LHCN-M2 (cell line): ENCODE measurements around the gene SMARCB1. TPM values are rescaled to one million over a fixed set of nuclear protein-coding genes. Genes with fewer than 3 reads are reported as not detected.

Experiments
- DNase-seq: peaks from one replicate; pipeline ENCODE4 v3.0.0-alpha.2; 2012; ENCODE audit warnings: low read depth
- total RNA-seq: library from RNA; depleted of rRNA; stranded (reverse); fragments of >200 nt; gene quantifications from 2 replicates; pipeline ENCODE4 v1.2.3, GENCODE V29; 2014; rRNA removed

SMARCB1 gene
- total RNA-seq, 1 experiment from 2014 or later: 90.0 TPM

GRCh38 chr22:23878219-23878618, 91.5 kb downstream of the SMARCB1 start:
- DNase-seq: no peak

DNA sequence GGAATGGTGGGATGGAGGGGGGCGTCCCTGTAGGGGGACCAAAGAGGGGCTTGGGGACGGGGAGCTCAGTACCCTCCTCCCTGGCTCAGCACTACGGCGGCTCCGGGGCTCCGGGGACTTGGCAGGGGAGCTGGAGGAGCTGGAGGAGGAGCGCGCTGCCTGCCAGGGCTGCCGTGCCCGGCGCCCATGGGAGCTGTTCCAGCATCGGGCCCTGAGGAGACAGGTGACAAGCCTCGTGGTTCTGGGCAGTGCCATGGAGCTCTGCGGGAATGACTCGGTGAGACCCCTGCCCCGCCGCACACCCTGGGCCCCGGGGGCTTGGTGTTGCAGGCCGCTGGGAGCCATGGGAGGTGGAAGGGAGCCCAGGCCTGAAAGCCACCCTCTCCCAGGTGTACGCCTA, 95.6 kb downstream of the SMARCB1 start:
- no peak for DNase-seq

DNA sequence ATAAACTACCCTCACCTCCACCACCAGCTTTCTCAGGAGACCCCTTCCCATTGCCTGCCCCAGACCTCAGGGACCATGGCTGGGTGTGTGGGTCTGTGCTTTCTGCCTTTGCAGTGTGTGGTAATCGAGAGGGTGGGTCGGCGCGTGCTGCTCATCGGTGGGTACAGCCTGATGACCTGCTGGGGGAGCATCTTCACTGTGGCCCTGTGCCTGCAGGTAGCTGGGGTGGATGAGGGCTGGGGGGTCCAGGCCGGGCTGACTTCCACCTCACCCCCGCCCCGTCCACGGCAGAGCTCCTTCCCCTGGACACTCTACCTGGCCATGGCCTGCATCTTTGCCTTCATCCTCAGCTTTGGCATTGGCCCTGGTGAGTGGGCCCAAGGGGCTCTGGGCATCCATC, 96.9 kb downstream of the SMARCB1 start:
- DNase-seq: no peak

GRCh38 chr22:23884140-23884539, 97.4 kb downstream of the SMARCB1 start:
- DNase-seq: no peak

Other genes with a start within 250 kb of the SMARCB1 start
- gene IGLL1, start 206.7 kb upstream of the SMARCB1 start, total RNA-seq: not detected in 2 replicates
- not detected in 2 replicates for gene DRICH1, start 154.6 kb upstream of the SMARCB1 start, total RNA-seq
- not detected in 2 replicates for gene RGL4, start 96.0 kb upstream of the SMARCB1 start, total RNA-seq
- 2.2 TPM in 2 replicates for gene ZNF70, start 35.9 kb upstream of the SMARCB1 start, total RNA-seq
- gene VPREB3, start 32.5 kb upstream of the SMARCB1 start, total RNA-seq: not detected in 2 replicates
- 0.06 TPM in 1 of 2 replicates, not detected in the other for gene C22orf15, start 24.0 kb upstream of the SMARCB1 start, total RNA-seq
- gene CHCHD10, start 19.0 kb upstream of the SMARCB1 start, total RNA-seq: 0.19 and 0.46 TPM in 2 replicates
- 5.5 and 7.1 TPM in 2 replicates for gene MMP11, start 14.1 kb upstream of the SMARCB1 start, total RNA-seq
- gene DERL3, start 52.0 kb downstream of the SMARCB1 start, total RNA-seq: 0.23 TPM in 1 of 2 replicates, not detected in the other
- 6.5 and 8.6 TPM in 2 replicates for gene SLC2A11, start 70.9 kb downstream of the SMARCB1 start, total RNA-seq
- gene MIF, start 107.4 kb downstream of the SMARCB1 start, total RNA-seq: 512 and 577 TPM in 2 replicates
- gene GSTT2B, start 174.2 kb downstream of the SMARCB1 start, total RNA-seq: 1.5 and 3.0 TPM in 2 replicates
- 0.11 TPM in 1 of 2 replicates, not detected in the other for gene DDTL, start 179.9 kb downstream of the SMARCB1 start, total RNA-seq
- 98.8 and 134 TPM in 2 replicates for gene DDT, start 187.5 kb downstream of the SMARCB1 start, total RNA-seq
- gene GSTT2, start 193.2 kb downstream of the SMARCB1 start, total RNA-seq: 0.11 TPM in 1 of 2 replicates, not detected in the other
- gene GSTT4, start 218.5 kb downstream of the SMARCB1 start, total RNA-seq: not detected in 2 replicates
- gene CABIN1, start 224.3 kb downstream of the SMARCB1 start, total RNA-seq: 30.3 and 30.5 TPM in 2 replicates